SK-MEL-5 (cell line): Measurements from ENCODE around the gene TTI1. TPM values are rescaled to one million over a fixed set of nuclear protein-coding genes. Genes with fewer than 3 reads are reported as not detected.

Experiments
- DNase-seq: peaks from one replicate; pipeline ENCODE4 v3.0.0-alpha.2; 2016; ENCODE audit warnings: low read depth, low spot score
- in situ Hi-C: cut with HindIII; loops from 2 replicates; pipeline ENCODE4 v1.10.0; 2016; ENCODE audit warnings: low sequenced_read_pairs, high pct_unique_total_duplicates, low pct_unique_long_range_greater_than_20kb
- polyA plus RNA-seq, 2 experiments: library from polyadenylated mRNA; depleted of rRNA; stranded (reverse); fragments of >200 nt; gene quantifications; 2 replicates each; pipeline ENCODE4 v1.2.3, GENCODE V29; 2015
- total RNA-seq: library from RNA; depleted of rRNA; stranded (reverse); fragments of >200 nt; shearing (Covaris generic); gene quantifications from 2 replicates; pipeline ENCODE4 v1.2.3, GENCODE V29; 2014; rRNA removed

Gene TTI1
- 30.1 and 31.9 TPM in 2 replicates for total RNA-seq
- 25.4 and 32.8 TPM in 2 replicates for polyA plus RNA-seq (2015; cell fraction: cytosol; rRNA removed)
- polyA plus RNA-seq (2015; cell fraction: nucleus; rRNA removed), result 35.9 and 59.9 TPM in 2 replicates

GRCh38 chr20:38033330-38034107 is at the start of gene TTI1, which contains the start of gene RPRD1B:
Gene TTI1 (minus strand): TSS chr20:38033456. CDS start chr20:38013816, 19,640 bp downstream.
Gene RPRD1B (plus strand): TSS chr20:38033746. CDS start chr20:38033948, 202 bp downstream.
- DNase-seq, result peak; percentile 91
- in situ Hi-C loops, result no loop called here

- in situ Hi-C loops, result no loop called here
- no peak for DNase-seq
Observed at GRCh38 chr20:38082894-38083293, 49.6 kb upstream of the TTI1 start.

- DNase-seq, result no peak
- in situ Hi-C loops, result no loop called here
Observed at GRCh38 chr20:38081575-38081974, 48.3 kb upstream of the TTI1 start.

GRCh38 chr20:38079353-38079752 is 46.1 kb upstream of the TTI1 start:
- in situ Hi-C loops, result no loop called here
- DNase-seq, result no peak

DNA sequence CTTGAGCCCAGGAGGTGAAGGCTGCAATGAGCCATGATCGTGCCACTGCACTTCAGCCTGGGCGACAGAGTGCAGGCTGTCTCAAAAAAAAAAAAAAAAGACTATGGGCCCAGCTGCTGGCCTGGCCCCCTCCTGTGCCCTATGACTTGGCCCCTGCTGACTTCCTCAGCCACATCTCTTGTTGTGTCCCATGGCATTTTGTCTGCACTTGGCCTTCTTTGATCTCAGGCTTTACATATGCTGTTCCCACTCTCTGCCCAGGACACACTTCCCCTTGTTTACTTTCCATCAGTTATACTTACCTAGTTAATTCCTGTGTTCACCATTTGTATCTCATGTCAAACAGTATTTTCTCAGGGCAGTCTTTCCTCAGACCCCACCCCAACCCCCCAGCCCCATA is 44.8 kb upstream of the TTI1 start:
- in situ Hi-C loops, result no loop called here
- no peak for DNase-seq

- in situ Hi-C loops, result no loop called here
- DNase-seq, result no peak
Observed at GRCh38 chr20:38076548-38076947, 43.3 kb upstream of the TTI1 start.

- in situ Hi-C loops, result no loop called here
- no peak for DNase-seq
Observed at GRCh38 chr20:38075161-38075998, 42.1 kb upstream of the TTI1 start.

GRCh38 chr20:38073307-38074071 is 40.2 kb upstream of the TTI1 start:
- in situ Hi-C loops, result no loop called here
- DNase-seq, result peak; percentile 73

GRCh38 chr20:38072898-38073297 is 39.6 kb upstream of the TTI1 start:
- in situ Hi-C loops, result no loop called here
- no peak for DNase-seq

DNA sequence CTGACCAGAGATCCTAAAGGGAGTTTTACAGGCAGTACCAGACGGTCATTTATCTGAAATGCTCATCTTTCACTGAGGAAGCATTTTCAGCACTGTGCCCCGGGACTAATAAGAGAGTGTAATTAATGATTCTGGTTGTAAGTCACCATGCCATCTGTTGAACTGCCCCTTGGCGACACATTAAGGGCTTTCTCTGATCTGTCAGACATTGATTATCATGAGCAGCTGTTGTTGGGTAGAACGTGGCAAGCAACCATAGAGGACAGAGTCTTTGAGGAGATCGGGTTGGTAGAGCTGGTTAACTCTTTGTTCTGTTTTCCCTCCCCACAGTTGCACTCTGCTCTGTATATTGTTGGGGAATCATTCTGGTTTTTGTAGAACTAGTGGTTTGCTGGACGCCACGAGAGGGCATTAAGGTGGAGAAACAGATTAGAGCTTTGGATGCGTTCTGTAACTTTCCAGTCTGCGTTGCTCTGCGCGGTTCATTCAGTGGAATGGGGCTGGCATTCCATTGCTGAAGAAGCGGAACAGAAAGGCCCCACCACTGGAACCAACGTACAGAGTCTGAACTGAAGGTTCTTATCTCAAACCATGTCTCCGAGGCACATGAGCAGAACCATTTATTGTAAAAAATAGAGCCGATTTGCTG is 34.6 kb upstream of the TTI1 start:
- in situ Hi-C loops, result no loop called here
- DNase-seq, result no peak

DNA sequence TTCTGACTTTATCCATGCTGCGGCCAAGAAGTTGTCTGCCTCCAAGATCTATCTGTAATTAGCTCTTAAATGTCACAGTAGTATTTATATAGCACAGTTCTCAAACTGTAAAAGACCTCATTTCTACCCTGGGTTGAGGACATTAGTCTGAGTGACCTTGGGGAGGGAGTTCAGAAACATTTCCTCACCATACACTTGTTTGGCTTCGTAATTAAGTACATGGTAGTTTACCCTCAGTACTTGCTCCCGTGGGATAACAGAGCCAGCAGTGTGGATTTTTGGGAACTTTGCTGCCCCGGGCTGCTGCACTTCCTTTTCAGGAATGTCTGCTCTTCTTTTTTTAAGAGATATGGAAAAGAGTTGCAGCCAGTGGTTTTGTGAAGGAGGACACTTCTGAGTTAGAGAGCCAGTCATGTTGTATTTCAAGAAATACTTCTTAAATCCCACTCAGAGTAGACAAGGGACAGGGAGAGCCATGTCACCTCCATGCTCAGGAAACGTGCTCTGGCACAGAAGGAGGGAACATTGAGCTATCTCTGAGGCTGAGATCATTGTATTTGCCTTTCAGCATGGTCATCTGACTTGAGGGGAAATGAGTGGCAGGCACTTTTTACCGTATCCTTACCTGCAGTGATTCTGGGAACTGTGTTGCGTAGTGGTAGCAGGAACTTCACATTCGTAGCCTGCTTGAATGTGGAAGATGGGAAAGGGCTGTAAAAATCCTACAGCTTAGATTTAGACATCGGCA is 33.9 kb upstream of the TTI1 start:
- in situ Hi-C loops, result no loop called here

GRCh38 chr20:38065764-38066375 is 32.6 kb upstream of the TTI1 start:
- in situ Hi-C loops, result no loop called here
- no peak for DNase-seq

More for the DNA sequence above, 33.9 kb upstream of the TTI1 start:
- DNase-seq, result no peak

DNA sequence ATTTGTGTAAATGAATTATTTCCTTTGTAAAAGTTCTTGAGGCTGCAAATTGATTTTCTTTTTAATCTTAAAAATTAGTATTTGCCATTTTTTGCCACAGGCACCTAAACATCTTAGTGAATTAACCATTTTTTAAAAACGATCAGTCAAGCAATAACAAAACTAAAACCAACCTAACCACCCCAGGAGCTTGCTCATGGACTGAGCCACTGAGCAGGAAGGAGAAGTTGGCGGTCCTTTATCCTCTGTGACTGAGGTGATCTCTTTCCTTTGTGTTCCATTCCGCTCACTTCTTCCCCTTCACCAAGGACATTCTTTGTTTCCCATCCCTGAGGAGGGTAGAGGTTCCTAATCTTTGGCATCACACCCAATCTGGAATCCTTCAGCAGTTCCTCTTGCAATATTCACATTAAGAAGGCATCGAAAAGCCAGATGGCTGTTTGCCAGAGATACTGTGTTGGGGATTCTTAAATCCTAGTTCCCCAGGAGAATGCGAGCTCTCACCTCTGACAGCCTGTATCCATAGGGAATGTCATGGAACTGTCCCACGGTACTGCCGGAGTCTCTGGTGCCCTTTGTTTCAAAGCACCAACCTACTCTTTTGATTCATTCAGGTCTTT is 30.8 kb upstream of the TTI1 start:
- no peak for DNase-seq
- in situ Hi-C loops, result no loop called here

DNA sequence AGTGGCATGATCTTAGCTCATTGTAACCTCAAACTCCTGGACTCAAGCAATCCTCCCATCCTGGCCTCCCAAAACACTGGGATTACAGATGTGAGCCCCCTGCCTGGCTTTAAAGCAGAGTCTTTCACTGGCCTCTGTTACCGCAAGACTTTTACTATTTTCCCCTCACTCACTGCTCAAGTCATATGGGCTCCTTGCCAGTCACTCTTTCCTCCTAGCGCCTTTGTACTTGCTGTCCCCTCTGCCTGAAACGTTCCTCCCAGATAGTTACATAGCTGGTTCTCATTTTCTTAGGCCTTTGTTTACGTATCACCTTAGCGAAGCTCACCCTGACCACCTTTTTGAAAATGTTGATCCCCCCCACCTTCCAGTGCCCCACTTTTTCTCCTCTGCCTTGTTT is 29.6 kb upstream of the TTI1 start:
- DNase-seq, result no peak
- in situ Hi-C loops, result no loop called here

- no peak for DNase-seq
- in situ Hi-C loops, result no loop called here
Observed at GRCh38 chr20:38061109-38061508, 27.9 kb upstream of the TTI1 start.

GRCh38 chr20:38060536-38060935 is 27.3 kb upstream of the TTI1 start:
- in situ Hi-C loops, result no loop called here
- no peak for DNase-seq
